Lung microvascular endothelial cell (primary cell): ENCODE measurements around the gene SSR4. TPM values are rescaled to one million over a fixed set of nuclear protein-coding genes. Genes with fewer than 3 reads are reported as not detected.

Experiments
- DNase-seq, 2 donors: peaks; one replicate each; pipeline versions ENCODE4 v3.0.0 to v3.0.0-alpha.2; 2010; ENCODE audit warnings: low read depth in 2 of 2
- total RNA-seq: library from RNA; depleted of rRNA; stranded (reverse); fragments of >200 nt; gene quantifications from 2 replicates; pipeline ENCODE4 v1.2.1, GENCODE V29; 2014

SSR4 gene
- total RNA-seq, 1 donor from 2014 or later = 209 TPM

GRCh38 chrX:153780678-153781427, 13.6 kb upstream of the SSR4 start, which contains the start of gene SRPK3:
TSS of gene SRPK3 (plus strand) at chrX:153781041. CDS start at chrX:153781087, 46 bp downstream.
- DNase-seq = no peak

- DNase-seq = no peak
Measured at GRCh38 chrX:153781428-153782047, 12.9 kb upstream of the SSR4 start.

DNA sequence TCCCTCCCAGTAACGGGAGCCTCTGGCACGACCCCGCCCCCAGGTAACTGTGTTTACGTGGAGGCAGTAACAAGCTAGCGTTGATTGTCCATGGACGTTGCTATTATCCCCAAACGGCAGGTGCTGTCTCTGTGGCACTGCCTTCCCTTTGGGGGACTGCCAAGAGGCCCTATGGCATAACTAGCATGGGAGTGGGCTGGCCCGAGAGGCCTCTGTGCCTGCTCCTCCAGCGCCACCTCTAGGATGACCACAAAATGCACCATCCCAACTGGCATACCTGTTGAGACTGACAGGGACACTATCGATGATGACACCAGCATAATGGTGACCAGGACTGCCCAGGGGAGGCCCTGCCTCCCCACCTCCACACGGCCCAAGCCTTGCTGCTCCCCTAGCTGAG, 12.2 kb upstream of the SSR4 start:
- DNase-seq = peak in 1 of 2 donors; percentile 23

- no peak for DNase-seq
Measured at GRCh38 chrX:153782871-153783270, 11.6 kb upstream of the SSR4 start.

GRCh38 chrX:153783378-153784013, 11.0 kb upstream of the SSR4 start:
- DNase-seq = peak in 1 of 2 donors; percentile 19

GRCh38 chrX:153784325-153784967, 10.0 kb upstream of the SSR4 start:
- no peak for DNase-seq

- DNase-seq = no peak
Measured at GRCh38 chrX:153786669-153787068, 7.8 kb upstream of the SSR4 start.

GRCh38 chrX:153789654-153790053, 4.8 kb upstream of the SSR4 start:
- DNase-seq = no peak

DNA sequence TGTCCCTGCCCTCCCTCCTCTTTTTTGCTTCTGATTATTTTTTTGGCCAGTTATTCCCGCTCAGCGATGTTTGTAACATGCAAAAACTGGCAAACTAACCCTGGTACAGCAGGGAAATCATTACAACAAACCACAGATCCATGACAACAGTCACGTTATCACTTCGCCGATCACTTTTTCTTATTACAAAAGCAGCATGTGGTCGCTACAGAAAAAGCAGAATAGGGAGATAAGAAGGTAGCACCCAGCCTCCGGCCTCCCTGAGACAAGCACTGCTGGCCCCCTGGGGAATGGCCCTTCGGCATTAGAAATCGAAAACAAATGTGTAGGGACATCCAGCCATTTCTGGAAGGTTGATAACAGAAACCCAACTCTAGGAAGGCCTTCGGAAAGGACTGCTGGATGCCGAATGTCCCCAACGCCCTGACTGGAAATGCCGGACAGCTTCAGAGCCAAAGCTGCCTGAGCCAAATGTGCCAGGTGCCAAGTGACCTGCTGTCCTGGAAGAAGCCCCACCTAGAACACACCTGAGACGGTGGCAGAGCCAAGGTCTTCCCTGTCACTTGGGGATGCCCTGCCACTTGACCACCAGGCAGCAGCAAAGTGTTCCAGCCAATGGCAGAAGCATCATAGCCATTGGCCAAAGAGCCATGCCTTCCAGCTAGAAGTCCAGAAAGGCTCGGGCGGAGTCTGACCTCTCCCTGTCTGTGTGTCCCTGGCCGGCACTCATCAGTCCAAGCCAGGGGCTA, 3.2 kb upstream of the SSR4 start:
- no peak for DNase-seq

GRCh38 chrX:153792368-153792767, 2.1 kb upstream of the SSR4 start:
- no peak for DNase-seq

DNA sequence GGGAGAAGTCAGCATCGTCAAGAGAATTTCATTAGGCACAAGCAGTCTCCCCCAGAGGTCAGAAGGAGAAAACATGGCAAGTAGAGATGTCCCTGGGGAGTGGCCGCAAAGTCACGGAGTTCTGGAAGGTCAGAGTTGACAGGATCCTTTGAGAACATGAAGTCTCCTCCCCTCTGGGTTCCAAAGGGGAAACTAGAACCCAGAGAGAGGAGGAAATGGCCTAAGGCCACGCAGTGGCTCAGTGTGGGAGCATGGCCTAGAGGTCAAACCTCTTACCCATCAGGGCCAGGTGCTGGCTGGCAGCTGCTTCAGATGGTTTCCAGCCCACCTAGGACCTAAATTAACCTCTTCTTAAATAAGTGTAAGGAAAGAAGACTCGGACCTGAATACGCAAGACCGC, 1.2 kb upstream of the SSR4 start:
- DNase-seq = peak in 1 of 2 donors; percentile 5

- peak; percentile 13 to 20 for DNase-seq
Measured at GRCh38 chrX:153794897-153795816, 689 bp downstream of the SSR4 start.

DNA sequence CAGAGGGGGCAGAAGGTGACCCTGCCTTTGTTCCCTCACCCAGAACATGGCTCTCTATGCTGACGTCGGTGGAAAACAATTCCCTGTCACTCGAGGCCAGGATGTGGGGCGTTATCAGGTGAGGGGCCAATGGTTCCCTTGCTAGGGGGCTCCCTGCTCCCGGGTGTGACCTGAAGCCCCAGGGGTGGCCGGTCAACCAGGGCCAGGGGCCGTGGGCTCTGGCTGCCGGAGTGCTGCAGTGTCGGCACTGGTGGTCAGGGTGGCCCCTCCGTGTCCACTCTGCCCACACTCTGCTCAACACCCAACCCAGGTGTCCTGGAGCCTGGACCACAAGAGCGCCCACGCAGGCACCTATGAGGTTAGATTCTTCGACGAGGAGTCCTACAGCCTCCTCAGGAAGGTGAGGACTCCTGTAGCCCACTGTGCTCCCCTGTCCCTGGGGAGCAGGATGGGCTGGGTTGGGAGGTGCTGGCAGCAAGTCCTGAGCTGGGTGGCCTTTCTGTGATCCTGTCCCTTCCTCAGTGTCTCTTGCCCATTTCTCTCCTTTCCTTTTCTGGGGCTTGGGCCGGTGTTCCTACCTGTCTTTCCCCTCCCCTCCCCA, 3.0 kb downstream of the SSR4 start:
- DNase-seq = no peak

GRCh38 chrX:153799326-153799725, 4.9 kb downstream of the SSR4 start:
- DNase-seq = no peak

DNA sequence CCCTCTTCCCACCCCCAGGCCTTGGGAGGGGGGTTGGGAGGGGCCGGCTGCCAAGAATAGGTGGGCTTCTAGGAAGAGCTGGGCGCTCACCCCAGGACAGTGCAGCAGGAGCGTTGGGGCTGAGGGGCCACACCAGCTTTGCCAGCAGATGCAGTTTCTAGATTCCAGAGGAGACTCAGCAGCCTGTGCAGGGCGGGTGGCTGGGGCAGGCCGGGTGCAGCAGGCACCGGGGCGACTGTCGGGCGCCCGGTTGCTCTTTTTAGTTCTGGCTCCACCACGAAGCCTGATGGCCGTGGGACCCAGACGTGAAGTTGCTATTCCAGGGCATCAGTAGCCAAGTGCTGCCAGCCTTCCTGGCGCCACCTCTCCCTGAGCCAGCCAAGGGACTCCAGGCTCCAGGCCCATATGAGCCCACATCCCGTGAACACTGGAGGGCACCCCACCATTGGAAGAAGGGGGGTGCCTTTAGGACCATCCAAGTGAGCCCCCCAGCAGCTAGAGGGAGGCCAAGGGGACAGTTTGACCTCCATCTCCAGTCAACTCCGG, 5.8 kb downstream of the SSR4 start:
- DNase-seq = no peak

DNA sequence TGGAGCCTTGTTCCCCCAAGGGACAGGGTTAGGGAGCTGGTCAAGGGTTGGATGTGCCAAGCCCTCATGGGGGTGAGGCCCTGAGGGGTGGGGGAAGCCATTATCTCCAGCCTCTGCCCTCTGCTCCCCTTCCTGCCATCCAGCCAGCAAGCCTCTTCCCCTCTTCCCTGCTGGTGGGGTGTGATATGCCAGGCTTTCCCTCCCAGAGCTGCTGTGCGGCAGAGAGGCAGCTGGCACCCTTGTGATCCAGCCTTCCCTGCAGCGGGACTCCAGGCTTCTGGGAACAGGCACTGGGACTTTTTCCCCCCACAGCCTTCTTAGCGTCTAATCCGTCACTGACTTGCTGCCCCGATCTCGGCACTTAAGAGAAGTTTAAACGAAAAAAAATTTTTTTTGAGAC, 6.3 kb downstream of the SSR4 start:
- no peak for DNase-seq

GRCh38 chrX:153801669-153802068, 7.2 kb downstream of the SSR4 start:
- DNase-seq = no peak

DNA sequence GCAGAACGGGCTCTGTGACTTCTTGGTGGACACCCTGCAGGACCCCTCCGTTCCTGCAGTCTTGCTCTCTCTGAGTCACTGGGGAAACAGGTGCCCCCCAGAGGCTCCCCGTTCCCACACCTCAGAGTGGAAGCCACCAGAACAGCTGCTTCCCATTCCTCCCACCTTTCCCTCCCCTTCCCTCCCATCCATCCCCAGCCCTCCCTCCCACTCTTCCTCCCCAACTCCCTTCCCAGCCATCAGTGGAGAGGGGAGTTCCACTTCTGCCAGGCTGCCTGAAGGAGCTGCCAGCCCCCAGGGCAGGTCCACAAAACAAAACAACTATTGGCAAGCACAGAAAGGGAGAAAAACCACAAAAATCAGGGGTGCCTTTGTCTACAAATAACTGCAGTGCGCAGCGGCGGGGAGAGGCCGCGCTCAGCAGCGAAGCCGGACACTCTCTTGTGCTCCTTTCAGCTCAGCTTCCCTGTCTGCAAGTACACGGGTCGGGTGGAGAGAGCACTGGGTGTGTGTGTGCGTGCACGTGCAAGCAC, 8.1 kb downstream of the SSR4 start:
- no peak for DNase-seq
